OCI-LY7 (cell line): ENCODE results near the gene EARS2.

ENCODE experiments used
- EZH2phosphoT487 ChIP-seq: fragments of 200-600 bp; sonication (generic); IDR thresholded peaks from 2 replicates; pipeline ENCODE4 v1.6.1; 2018; ENCODE audit warnings: low read depth, borderline replicate concordance, mild to moderate bottlenecking, mixed run types, antibody characterized with exemption, low read length, moderate library complexity, mixed read lengths
- TF ChIP-seq, protein P1 (sequence below): fragments of 200-600 bp; sonication (generic); conservative IDR thresholded peaks from 2 replicates; pipeline ENCODE4 v1.5.1; 2014; ENCODE audit warnings: mild to moderate bottlenecking, antibody characterized with exemption, low read length, moderate library complexity, mixed read lengths

GRCh38 chr16:23502466-23502865 is 54.7 kb downstream of the EARS2 start:
- TF ChIP-seq, protein P1, sequence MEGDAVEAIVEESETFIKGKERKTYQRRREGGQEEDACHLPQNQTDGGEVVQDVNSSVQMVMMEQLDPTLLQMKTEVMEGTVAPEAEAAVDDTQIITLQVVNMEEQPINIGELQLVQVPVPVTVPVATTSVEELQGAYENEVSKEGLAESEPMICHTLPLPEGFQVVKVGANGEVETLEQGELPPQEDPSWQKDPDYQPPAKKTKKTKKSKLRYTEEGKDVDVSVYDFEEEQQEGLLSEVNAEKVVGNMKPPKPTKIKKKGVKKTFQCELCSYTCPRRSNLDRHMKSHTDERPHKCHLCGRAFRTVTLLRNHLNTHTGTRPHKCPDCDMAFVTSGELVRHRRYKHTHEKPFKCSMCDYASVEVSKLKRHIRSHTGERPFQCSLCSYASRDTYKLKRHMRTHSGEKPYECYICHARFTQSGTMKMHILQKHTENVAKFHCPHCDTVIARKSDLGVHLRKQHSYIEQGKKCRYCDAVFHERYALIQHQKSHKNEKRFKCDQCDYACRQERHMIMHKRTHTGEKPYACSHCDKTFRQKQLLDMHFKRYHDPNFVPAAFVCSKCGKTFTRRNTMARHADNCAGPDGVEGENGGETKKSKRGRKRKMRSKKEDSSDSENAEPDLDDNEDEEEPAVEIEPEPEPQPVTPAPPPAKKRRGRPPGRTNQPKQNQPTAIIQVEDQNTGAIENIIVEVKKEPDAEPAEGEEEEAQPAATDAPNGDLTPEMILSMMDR: no peak
- no peak for TF ChIP-seq EZH2phosphoT487
